Hepatocyte (in vitro differentiated cells): ENCODE measurements around the gene RB1. TPM values are rescaled to one million over a fixed set of nuclear protein-coding genes. Genes with fewer than 3 reads are reported as not detected.

Experiments
- DNase-seq: peaks from one replicate; pipeline ENCODE4 v3.0.0-alpha.2; 2016; ENCODE audit warnings: low spot score
- H2AFZ ChIP-seq: fragments of 200-600 bp; sonication (generic); 2 replicates; pipeline ENCODE4 v1.6.0; 2016; ENCODE audit warnings: antibody characterized with exemption, mild to moderate bottlenecking
- H3K27ac ChIP-seq: fragments of 200-600 bp; sonication (generic); 2 replicates; pipeline ENCODE4 v1.5.1; 2016; ENCODE audit warnings: mild to moderate bottlenecking
- H3K27me3 ChIP-seq: fragments of 200-600 bp; sonication (generic); 2 replicates; pipeline ENCODE4 v1.6.1; 2016
- H3K36me3 ChIP-seq: fragments of 200-600 bp; sonication (generic); replicated peaks from 2 replicates; pipeline ENCODE4 v1.5.1; 2016; ENCODE audit warnings: low read depth; ENCODE audit not compliant: insufficient read depth
- H3K4me1 ChIP-seq: fragments of 200-600 bp; sonication (generic); 2 replicates; pipeline ENCODE4 v1.5.1; 2016; ENCODE audit warnings: mild to moderate bottlenecking, moderate library complexity; ENCODE audit not compliant: insufficient read depth
- H3K4me2 ChIP-seq: fragments of 200-600 bp; sonication (generic); 2 replicates; pipeline ENCODE4 v1.6.0; 2016
- H3K4me3 ChIP-seq: fragments of 200-600 bp; sonication (generic); 2 replicates; pipeline ENCODE4 v1.5.1; 2016; ENCODE audit warnings: mild to moderate bottlenecking
- H3K79me2 ChIP-seq: fragments of 200-600 bp; sonication (generic); 2 replicates; pipeline ENCODE4 v1.6.0; 2017; ENCODE audit warnings: mild to moderate bottlenecking
- H3K9me2 ChIP-seq: fragments of 200-600 bp; sonication (generic); replicated peaks from 2 replicates; pipeline ENCODE4 v1.6.0; 2017; ENCODE audit warnings: mild to moderate bottlenecking; ENCODE audit not compliant: insufficient read depth
- H3K9me3 ChIP-seq: fragments of 200-600 bp; sonication (generic); 2 replicates; pipeline ENCODE4 v1.5.1; 2016; ENCODE audit warnings: low read depth, mild to moderate bottlenecking
- H4K20me1 ChIP-seq: fragments of 200-600 bp; sonication (generic); 2 replicates; pipeline ENCODE4 v1.6.0; 2016; ENCODE audit warnings: mild to moderate bottlenecking; ENCODE audit not compliant: insufficient read depth, poor library complexity, severe bottlenecking
- EZH2 ChIP-seq: fragments of 200-600 bp; sonication (generic); IDR thresholded peaks from 2 replicates; pipeline ENCODE4 v1.6.1; 2016; ENCODE audit warnings: antibody characterized with exemption, mild to moderate bottlenecking, borderline replicate concordance
- EZH2phosphoT487 ChIP-seq: fragments of 200-600 bp; sonication (generic); IDR thresholded peaks from one replicate; pipeline ENCODE4 v1.6.1; 2018; ENCODE audit warnings: antibody characterized with exemption, mild to moderate bottlenecking, low read depth, moderate library complexity; ENCODE audit not compliant: unreplicated experiment, severe bottlenecking
- WGBS: methylation state at CpG from one replicate; pipeline ENCODE4 v1.1.6; 2016; ENCODE audit warnings: low lambda C conversion rate; ENCODE audit errors: missing lambda C conversion rate; 5-methylcytosine and 5-hydroxymethylcytosine counted together
- polyA plus RNA-seq: library from polyadenylated mRNA; unstranded; fragments of >200 nt; fragmentation: Nextera tagmentation; extraction: Ambion mirVana; gene quantifications from 2 replicates; pipeline ENCODE4 v1.2.1, GENCODE V29; 2016
- total RNA-seq: library from RNA; depleted of rRNA; stranded (reverse); fragments of >200 nt; gene quantifications from 2 replicates; pipeline ENCODE4 v1.2.3, GENCODE V29; 2014
- TF ChIP-seq, protein P1 (sequence below): fragments of 200-600 bp; sonication (generic); IDR thresholded peaks from 2 replicates; pipeline ENCODE4 v1.5.1; 2016; ENCODE audit warnings: antibody characterized with exemption, mild to moderate bottlenecking; ENCODE audit not compliant: poor library complexity

The RB1 gene
- total and polyA plus RNA-seq, 2 experiments from 2014 or later = 17.5 to 45.1 TPM

DNA sequence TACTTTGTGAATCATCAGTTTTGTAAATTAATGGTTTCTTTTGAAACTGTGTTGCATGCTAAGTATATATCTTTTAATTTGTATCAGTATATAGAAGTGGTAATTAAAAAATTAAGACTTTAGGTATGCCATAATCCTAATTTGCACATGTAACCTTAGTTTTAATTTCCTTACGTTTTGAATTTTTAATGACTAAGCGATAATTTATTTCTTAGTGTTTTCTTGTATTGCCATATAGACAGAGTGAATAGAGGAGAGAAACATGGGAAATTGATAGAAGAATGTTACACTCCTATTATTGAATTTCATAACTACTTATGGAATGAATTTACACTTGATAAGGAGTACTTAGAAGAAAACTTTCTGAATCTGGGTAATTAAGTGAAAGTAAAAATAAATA is 79.8 kb downstream of the RB1 start:
- H3K4me3 ChIP-seq = no peak overlapping the region
- H3K4me2 ChIP-seq = no peak overlapping the region
- H2AFZ ChIP-seq = no peak overlapping the region
- H3K9me2 ChIP-seq = no peaks in the 10 kb centered on the region
- no peak for DNase-seq
- H3K9me3 ChIP-seq = no peaks in the 10 kb centered on the region
- no peaks in the 10 kb centered on the region for H4K20me1 ChIP-seq
- peaks cover 5% of the 10 kb centered on the region for H3K79me2 ChIP-seq
- H3K4me1 ChIP-seq = no peaks in the 10 kb centered on the region
- H3K27ac ChIP-seq = no peak overlapping the region
- TF ChIP-seq EZH2phosphoT487 (no peak), EZH2 (no peak)
- TF ChIP-seq, protein P1, sequence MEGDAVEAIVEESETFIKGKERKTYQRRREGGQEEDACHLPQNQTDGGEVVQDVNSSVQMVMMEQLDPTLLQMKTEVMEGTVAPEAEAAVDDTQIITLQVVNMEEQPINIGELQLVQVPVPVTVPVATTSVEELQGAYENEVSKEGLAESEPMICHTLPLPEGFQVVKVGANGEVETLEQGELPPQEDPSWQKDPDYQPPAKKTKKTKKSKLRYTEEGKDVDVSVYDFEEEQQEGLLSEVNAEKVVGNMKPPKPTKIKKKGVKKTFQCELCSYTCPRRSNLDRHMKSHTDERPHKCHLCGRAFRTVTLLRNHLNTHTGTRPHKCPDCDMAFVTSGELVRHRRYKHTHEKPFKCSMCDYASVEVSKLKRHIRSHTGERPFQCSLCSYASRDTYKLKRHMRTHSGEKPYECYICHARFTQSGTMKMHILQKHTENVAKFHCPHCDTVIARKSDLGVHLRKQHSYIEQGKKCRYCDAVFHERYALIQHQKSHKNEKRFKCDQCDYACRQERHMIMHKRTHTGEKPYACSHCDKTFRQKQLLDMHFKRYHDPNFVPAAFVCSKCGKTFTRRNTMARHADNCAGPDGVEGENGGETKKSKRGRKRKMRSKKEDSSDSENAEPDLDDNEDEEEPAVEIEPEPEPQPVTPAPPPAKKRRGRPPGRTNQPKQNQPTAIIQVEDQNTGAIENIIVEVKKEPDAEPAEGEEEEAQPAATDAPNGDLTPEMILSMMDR = no peak
- 99% methylated on average over 2 of the region's 2 CpGs for WGBS
- H3K27me3 ChIP-seq = no peaks in the 10 kb centered on the region
- H3K36me3 ChIP-seq = no peaks in the 10 kb centered on the region

DNA sequence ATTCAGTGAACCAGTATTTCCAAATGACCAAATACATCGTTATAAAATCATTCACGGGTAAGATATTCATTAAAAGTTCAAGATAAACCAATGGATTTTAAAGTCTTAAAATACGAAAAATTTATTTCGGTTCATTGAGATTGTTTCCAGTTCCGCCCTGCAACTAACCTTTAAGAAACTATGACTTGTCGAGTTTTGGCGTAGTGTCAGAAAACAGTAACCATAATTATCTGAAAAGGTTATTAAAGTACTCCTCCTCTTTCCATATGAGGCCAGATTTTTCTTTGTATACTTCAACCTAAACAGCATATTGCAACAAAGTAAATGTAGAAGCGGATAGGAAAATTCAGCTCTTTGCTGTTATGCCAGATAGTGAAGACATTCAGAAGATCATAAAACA is 83.3 kb downstream of the RB1 start:
- TF ChIP-seq EZH2phosphoT487 = no peak
- TF ChIP-seq EZH2 = no peak
- TF ChIP-seq, protein P1 = no peak
- Histone ChIP-seq H3K79me2 (peaks cover 5% of the 10 kb centered on the region), H2AFZ (no peak overlapping the region), H3K9me2 (no peaks in the 10 kb centered on the region), H3K9me3 (no peaks in the 10 kb centered on the region), H3K4me1 (no peaks in the 10 kb centered on the region), H4K20me1 (no peaks in the 10 kb centered on the region), H3K27me3 (no peaks in the 10 kb centered on the region), H3K4me2 (no peak overlapping the region), H3K4me3 (no peak overlapping the region), H3K27ac (no peak overlapping the region), H3K36me3 (no peaks in the 10 kb centered on the region)
- DNase-seq = no peak
- 94% methylated on average over 8 of the region's 8 CpGs for WGBS

DNA sequence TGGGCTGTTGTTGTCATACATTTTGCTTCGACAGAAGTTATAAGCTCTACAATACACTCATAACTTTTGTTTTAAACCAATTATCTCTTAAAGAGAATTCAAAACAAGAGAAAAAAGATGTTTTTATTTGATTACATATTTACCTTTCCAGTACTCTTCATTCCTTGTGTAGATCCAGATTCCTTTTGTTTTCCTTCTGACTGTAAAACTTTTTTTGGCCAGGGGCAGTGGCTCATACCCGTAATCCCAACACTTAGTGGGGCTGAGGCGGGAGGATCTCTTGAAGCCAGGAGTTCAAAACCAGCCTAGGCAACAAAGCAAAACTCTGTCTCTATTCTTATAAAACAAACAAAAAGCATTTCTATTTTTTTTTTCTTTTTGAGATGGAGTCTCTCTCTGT is 87.7 kb downstream of the RB1 start:
- Histone ChIP-seq H3K9me3 (no peaks in the 10 kb centered on the region), H3K4me1 (no peaks in the 10 kb centered on the region), H2AFZ (no peak overlapping the region), H4K20me1 (no peaks in the 10 kb centered on the region), H3K4me2 (no peak overlapping the region), H3K79me2 (peaks cover 3% of the 10 kb centered on the region), H3K9me2 (no peaks in the 10 kb centered on the region), H3K27me3 (no peaks in the 10 kb centered on the region), H3K36me3 (no peaks in the 10 kb centered on the region), H3K4me3 (no peak overlapping the region), H3K27ac (no peak overlapping the region)
- no peak for DNase-seq
- 99% methylated on average over 3 of the region's 3 CpGs for WGBS
- TF ChIP-seq, protein P1 = no peak
- no peak for TF ChIP-seq EZH2phosphoT487
- TF ChIP-seq EZH2 = no peak
